Right ventricle myocardium inferior (tissue), 1 donor: ENCODE results near the gene ABLIM1. TPM values are rescaled to one million over a fixed set of nuclear protein-coding genes. Genes with fewer than 3 reads are reported as not detected.

ENCODE experiments used
- ATAC-seq: fragments of 200-7000 bp; cut with Tn5 transposase; one replicate; pipeline ENCODE4 v1.9.1; 2020; ENCODE audit warnings: mild to moderate bottlenecking, moderate library complexity
- DNase-seq: peaks from one replicate; pipeline ENCODE4 v3.0.0; 2021; ENCODE audit errors: missing footprints
- intact Hi-C: fragments of 100-400 bp; cut with DNase I; formaldehyde crosslinking; loops from one replicate; pipeline ENCODE4 v1.11.0; 2022
- total RNA-seq: library from RNA; stranded (reverse); fragmentation: NEBNext Ultra II Directional; extraction: Animal tissue kit (Norgen Biotek cat#: 25700); gene quantifications from one replicate; pipeline ENCODE4 v1.2.1, GENCODE V29; 2021
- donor health status: DM: no; HTN: yes; CAD: no; lungs with severe emphysema.

The ABLIM1 gene
- total RNA-seq, 1 donor from 2014 or later, result 730 TPM

- intact Hi-C loops, result loop anchor here (5.0 kb wide), 1 partner anchor 74 kb away; no protein-coding TSS in a partner anchor
- ATAC-seq, result peak; percentile 79
- peak; percentile 76 for DNase-seq
These were observed 256.8 kb downstream of the ABLIM1 start for GRCh38 chr10:114401195-114401791.

GRCh38 chr10:114400091-114400490 is 258.0 kb downstream of the ABLIM1 start:
- intact Hi-C loops, result loop anchor here (5.0 kb wide), 1 partner anchor 73 kb away; no protein-coding TSS in a partner anchor
- no peak for ATAC-seq

GRCh38 chr10:114399576-114399975 is 258.5 kb downstream of the ABLIM1 start:
- ATAC-seq (no peak), DNase-seq (no peak)
- intact Hi-C loops, result no loop called here

More at GRCh38 chr10:114400091-114400490, 258.0 kb downstream of the ABLIM1 start:
- no peak for DNase-seq

- DNase-seq (no peak), ATAC-seq (no peak)
- intact Hi-C loops, result no loop called here
These were observed 259.3 kb downstream of the ABLIM1 start for GRCh38 chr10:114398587-114399331.

- DNase-seq (no peak), ATAC-seq (peak; percentile 59)
- intact Hi-C loops, result no loop called here
These were observed 260.4 kb downstream of the ABLIM1 start for GRCh38 chr10:114397651-114398145.

- no peak for DNase-seq
- no peak for ATAC-seq
- intact Hi-C loops, result no loop called here
These were observed 261.6 kb downstream of the ABLIM1 start for GRCh38 chr10:114396464-114396863.

- no peak for ATAC-seq
- DNase-seq, result no peak
- intact Hi-C loops, result no loop called here
These were observed 262.6 kb downstream of the ABLIM1 start for GRCh38 chr10:114395366-114396022.

GRCh38 chr10:114394531-114394930 is 263.5 kb downstream of the ABLIM1 start:
- ATAC-seq, result no peak

GRCh38 chr10:114393886-114394285 is 264.2 kb downstream of the ABLIM1 start:
- ATAC-seq (no peak), DNase-seq (no peak)
- intact Hi-C loops, result no loop called here

More at GRCh38 chr10:114394531-114394930, 263.5 kb downstream of the ABLIM1 start:
- intact Hi-C loops, result no loop called here
- no peak for DNase-seq

- DNase-seq (no peak), ATAC-seq (no peak)
- intact Hi-C loops, result no loop called here
These were observed 264.6 kb downstream of the ABLIM1 start for GRCh38 chr10:114393482-114393881.

- DNase-seq (no peak), ATAC-seq (no peak)
- intact Hi-C loops, result no loop called here
These were observed 265.8 kb downstream of the ABLIM1 start for GRCh38 chr10:114392112-114392835.

- DNase-seq (no peak), ATAC-seq (no peak)
- intact Hi-C loops, result no loop called here
These were observed 266.5 kb downstream of the ABLIM1 start for GRCh38 chr10:114391599-114391998.

GRCh38 chr10:114389426-114389825 is 268.6 kb downstream of the ABLIM1 start:
- ATAC-seq (no peak), DNase-seq (no peak)
- intact Hi-C loops, result no loop called here

GRCh38 chr10:114388275-114388674 is 269.8 kb downstream of the ABLIM1 start:
- ATAC-seq (no peak), DNase-seq (no peak)
- intact Hi-C loops, result no loop called here

GRCh38 chr10:114387784-114388183 is 270.3 kb downstream of the ABLIM1 start:
- no peak for ATAC-seq
- DNase-seq, result no peak
- intact Hi-C loops, result no loop called here

- DNase-seq (no peak), ATAC-seq (no peak)
- intact Hi-C loops, result no loop called here
These were observed 271.6 kb downstream of the ABLIM1 start for GRCh38 chr10:114386452-114386851.

GRCh38 chr10:114385557-114385956 is 272.5 kb downstream of the ABLIM1 start:
- ATAC-seq, result no peak
- intact Hi-C loops, result no loop called here
- no peak for DNase-seq

- no peak for ATAC-seq
- no peak for DNase-seq
- intact Hi-C loops, result no loop called here
These were observed 273.5 kb downstream of the ABLIM1 start for GRCh38 chr10:114384601-114385000.

- intact Hi-C loops, result no loop called here
- DNase-seq (no peak), ATAC-seq (no peak)
These were observed 273.9 kb downstream of the ABLIM1 start for GRCh38 chr10:114384181-114384580.
